Spleen (tissue), 11 donors: ENCODE results near the gene ATXN1. TPM values are rescaled to one million over a fixed set of nuclear protein-coding genes. Genes with fewer than 3 reads are reported as not detected.

Source experiments
- DNase-seq: peaks from one replicate; pipeline ENCODE4 v3.0.0-alpha.2; 2020
- H3K27ac ChIP-seq, 8 donors: fragments of 200-600 bp; sonication (generic) in 7 of 8; 1 replicate in 4 of 8; 2 replicates in 4 of 8; pipeline versions ENCODE4 v1.5.0 to v1.8.0; 2016 to 2021; ENCODE audit warnings: inconsistent platforms in 4 of 8, mild to moderate bottlenecking in 4 of 8, moderate library complexity in 1 of 8
- H3K27me3 ChIP-seq, 7 donors: fragments of 200-600 bp; sonication (generic) in 6 of 7; replicated peaks in 1 of 7; 1 replicate in 4 of 7; 2 replicates in 3 of 7; pipeline versions ENCODE4 v1.5.0 to v1.8.0; 2016 to 2021; ENCODE audit warnings: inconsistent platforms in 3 of 7, mild to moderate bottlenecking in 1 of 7
- H3K36me3 ChIP-seq, 6 donors: fragments of 200-600 bp; sonication (generic) in 5 of 6; 1 replicate in 4 of 6; 2 replicates in 2 of 6; pipeline versions ENCODE4 v1.5.0 to v1.8.0; 2016 to 2021; ENCODE audit warnings: inconsistent platforms in 2 of 6
- H3K4me1 ChIP-seq, 6 donors: fragments of 200-600 bp; sonication (generic) in 5 of 6; 1 replicate in 3 of 6; 2 replicates in 3 of 6; pipeline versions ENCODE4 v1.5.0 to v1.8.0; 2016 to 2021; ENCODE audit warnings: inconsistent platforms in 3 of 6
- H3K4me3 ChIP-seq, 8 donors: fragments of 200-600 bp; sonication (generic) in 7 of 8; 1 replicate in 4 of 8; 2 replicates in 4 of 8; pipeline versions ENCODE4 v1.5.0 to v1.8.0; 2016 to 2021; ENCODE audit warnings: inconsistent platforms in 4 of 8, mild to moderate bottlenecking in 4 of 8, moderate library complexity in 2 of 8
- H3K9me3 ChIP-seq, 8 donors: fragments of 200-600 bp; sonication (generic) in 7 of 8; 1 replicate in 4 of 8; 2 replicates in 4 of 8; pipeline versions ENCODE4 v1.5.0 to v1.8.0; 2016 to 2021; ENCODE audit warnings: inconsistent platforms in 4 of 8
- CTCF ChIP-seq, 11 experiments: fragments of 200-600 bp in 7 of 11; fragments of 450-650 bp in 4 of 11; sonication (generic) in 4 of 11; IDR thresholded peaks in 8 of 11; conservative IDR thresholded peaks in 3 of 11; 1 replicate in 7 of 11; 2 replicates in 4 of 11; pipeline versions ENCODE4 v1.4.0 to v1.8.0; 2016 to 2021; ENCODE audit warnings: antibody characterized with exemption in 11 of 11, inconsistent platforms in 4 of 11, mild to moderate bottlenecking in 1 of 11
- POLR2A ChIP-seq, 3 donors: fragments of 450-650 bp; IDR thresholded peaks; one replicate each; pipeline ENCODE4 v1.5.1; 2017; ENCODE audit warnings: antibody characterized with exemption in 3 of 3, mild to moderate bottlenecking in 1 of 3
- POLR2AphosphoS5 ChIP-seq, 3 donors: sonication (generic); formaldehyde crosslinking; IDR thresholded peaks; one replicate each; pipeline ENCODE4 v1.5.1; 2017; ENCODE audit warnings: antibody characterized with exemption in 3 of 3
- WGBS, 5 donors: extraction: QIAGEN DNeasy Blood & Tissue Kit in 3 of 5; methylation state at CpG; one replicate each; pipeline versions ENCODE4 v1.1.5 to v1.1.7; 2013 to 2018; 5-methylcytosine and 5-hydroxymethylcytosine counted together
- intact Hi-C: fragments of 100-400 bp; cut with DNase I; formaldehyde crosslinking; loops from one replicate; pipeline ENCODE4 v1.15.0; 2023; ENCODE audit warnings: low total_unique reads
- polyA plus RNA-seq, 3 donors: library from polyadenylated mRNA; stranded (reverse); fragments of 200-250 nt; gene quantifications; one replicate each; pipeline ENCODE4 v1.2.1, GENCODE V29; 2013
- total RNA-seq, 7 donors: library from RNA; depleted of rRNA in 3 of 7; stranded (reverse); fragments of >200 nt in 3 of 7; fragmentation: NEBNext Ultra II Directional in 4 of 7; extraction: Animal tissue kit (Norgen Biotek cat#: 25700) in 4 of 7; gene quantifications; one replicate each; pipeline versions ENCODE4 v1.1.0 to v1.2.1, GENCODE V29; 2016 to 2021
- donor health status: healthy with polysubstance abuse.
- donor health status: DM: no; HTN: no; CAD: no; lungs with moderate emphysema.
- donor health status: DM: no; HTN: no; CAD: no.
- donor health status: Bipolar disorder and iron deficiency.
- donor health status: healthy.
- donor health status: DM: no; HTN: no; CAD: no.
- donor health status: DM: yes; HTN: yes; CAD: no.

The ATXN1 gene
- total and polyA plus RNA-seq, 10 donors, result 3.5 to 123 (median 73.9) TPM

DNA sequence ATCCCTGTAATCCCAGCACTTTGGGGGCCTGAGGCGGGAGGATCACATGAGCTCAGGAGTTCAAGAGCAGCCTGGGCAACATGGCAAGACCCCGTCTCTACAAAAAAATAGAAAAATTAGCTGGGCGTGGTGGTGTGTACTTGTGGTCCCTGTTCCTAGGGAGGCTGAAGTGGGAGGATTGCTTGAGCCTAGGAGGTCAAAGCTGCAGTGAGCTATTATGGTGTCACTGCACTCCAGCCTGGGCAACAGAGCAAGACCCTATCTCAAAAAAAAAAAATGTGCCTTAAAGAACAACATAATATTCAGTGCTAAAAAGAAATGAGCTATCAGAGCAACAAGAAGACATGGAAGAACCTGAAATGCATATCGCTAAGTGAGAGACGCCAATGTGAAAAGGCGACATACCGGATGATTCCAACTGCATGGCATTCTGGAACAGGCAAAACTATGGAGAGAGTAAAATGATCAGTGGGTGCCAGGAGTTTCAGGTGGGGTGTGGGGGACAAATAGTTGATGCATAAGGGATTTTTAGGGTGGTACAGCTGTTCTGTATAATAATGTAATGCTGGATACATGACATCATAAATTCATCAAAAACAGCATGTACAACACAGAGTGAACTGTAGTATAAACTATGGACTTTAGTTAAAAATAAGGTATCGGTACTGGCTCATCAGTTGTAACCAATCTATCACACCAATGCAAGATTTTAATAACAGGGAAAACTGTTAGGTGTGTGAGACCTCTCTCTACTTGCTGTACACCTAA, 442.1 kb downstream of the ATXN1 start:
- Histone ChIP-seq H3K9me3 (no peaks in the 10 kb centered on the region), H3K27ac (peak overlapping the region; percentile 58 to 87 (median 75)), H3K36me3 (peaks cover 0 to 11% (median 0%) of the 10 kb centered on the region in 6 donors), H3K4me3 (no peak overlapping the region), H3K27me3 (no peaks in the 10 kb centered on the region), H3K4me1 (peaks cover 0 to 77% (median 57%) of the 10 kb centered on the region in 6 donors)
- TF ChIP-seq POLR2A (IDR thresholded peaks at IDR 0.05), result no peak
- TF ChIP-seq POLR2AphosphoS5 (IDR thresholded peaks at IDR 0.05), result no peak
- no peak for TF ChIP-seq CTCF (IDR thresholded peaks at IDR 0.05 in 8 of 11, conservative IDR thresholded peaks at IDR 0.05 in 3 of 11)
- 93 to 97% (median 94%) methylated on average over 8 of the region's 8 CpGs for WGBS, 5 donors
- DNase-seq, result no peak
- intact Hi-C loops, result no loop called here

DNA sequence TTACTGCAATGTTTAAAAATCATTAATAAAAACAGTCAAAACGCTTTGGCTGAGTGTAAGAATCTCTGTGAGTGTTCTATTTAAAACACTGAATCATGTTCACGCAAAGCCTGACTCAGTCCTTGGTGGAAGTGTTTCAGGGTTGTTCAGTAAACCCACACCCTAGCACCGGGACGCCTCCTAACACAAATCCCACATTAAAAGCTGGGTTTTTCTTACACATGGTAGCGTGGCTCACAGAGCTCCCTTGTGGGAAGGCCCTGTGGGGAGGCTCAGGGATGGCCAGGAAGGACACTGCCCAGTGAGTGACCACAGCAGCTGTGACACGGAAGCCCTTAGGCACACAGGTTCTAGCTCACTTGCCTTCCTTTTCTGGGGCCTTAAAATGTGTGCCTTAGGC, 442.7 kb downstream of the ATXN1 start:
- Histone ChIP-seq H3K4me1 (peaks cover 0 to 71% (median 51%) of the 10 kb centered on the region in 6 donors), H3K36me3 (peaks cover 0 to 11% (median 0%) of the 10 kb centered on the region in 6 donors), H3K9me3 (no peaks in the 10 kb centered on the region), H3K27me3 (no peaks in the 10 kb centered on the region), H3K27ac (peak overlapping the region in 4 of 8 donors; percentile 51 to 81 (median 75)), H3K4me3 (no peak overlapping the region)
- TF ChIP-seq POLR2AphosphoS5 (IDR thresholded peaks at IDR 0.05), result no peak
- TF ChIP-seq CTCF (IDR thresholded peaks at IDR 0.05 in 8 of 11, conservative IDR thresholded peaks at IDR 0.05 in 3 of 11), result no peak
- no peak for TF ChIP-seq POLR2A (IDR thresholded peaks at IDR 0.05)
- 59 to 78% (median 75%) methylated on average over 6 of the region's 6 CpGs for WGBS, 5 donors
- intact Hi-C loops, result no loop called here
- DNase-seq, result no peak

DNA sequence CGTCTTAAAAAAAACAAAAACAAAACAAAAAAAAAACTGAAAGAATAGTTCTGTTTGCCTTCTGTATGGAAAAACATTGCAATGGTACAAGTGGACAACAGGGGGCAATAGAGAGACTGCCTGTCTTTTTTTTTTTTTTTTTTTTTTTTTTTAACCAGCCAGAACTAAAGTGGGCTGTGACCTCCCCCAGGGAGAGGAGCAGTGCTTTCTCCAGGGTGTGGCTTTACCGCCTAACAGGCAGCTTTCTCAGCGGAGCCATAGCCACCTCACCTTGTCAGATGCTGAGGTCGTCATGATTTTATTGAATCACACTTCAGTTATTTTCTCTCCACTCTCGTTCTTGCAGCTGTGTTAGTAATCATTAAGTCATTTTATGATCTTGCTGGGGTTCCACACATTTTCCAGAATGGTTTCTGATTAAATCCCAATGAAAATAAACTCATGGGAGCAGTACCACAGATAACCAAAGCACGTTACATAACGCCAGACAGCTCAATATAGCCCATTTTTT, 444.5 kb downstream of the ATXN1 start:
- WGBS, 5 donors, result 57 to 64% (median 63%) methylated on average over 7 of the region's 7 CpGs
- peaks cover 0 to 54% (median 35%) of the 10 kb centered on the region in 6 donors for H3K4me1 ChIP-seq
- no peak overlapping the region for H3K27ac ChIP-seq
- H3K4me3 ChIP-seq, result no peak overlapping the region
- intact Hi-C loops, result no loop called here
- TF ChIP-seq POLR2AphosphoS5 (IDR thresholded peaks at IDR 0.05) (no peak), POLR2A (IDR thresholded peaks at IDR 0.05) (no peak), CTCF (IDR thresholded peaks at IDR 0.05 in 8 of 11, conservative IDR thresholded peaks at IDR 0.05 in 3 of 11) (peak in 10 of 11 experiments; percentile 17 to 82 (median 72))
- no peak for DNase-seq
- H3K36me3 ChIP-seq, result peaks cover 0 to 7% (median 0%) of the 10 kb centered on the region in 6 donors
- H3K9me3 ChIP-seq, result no peaks in the 10 kb centered on the region
- H3K27me3 ChIP-seq, result no peaks in the 10 kb centered on the region

GRCh38 chr6:16314296-16314695, 447.0 kb downstream of the ATXN1 start:
- 93 to 96% (median 95%) methylated on average over 4 of the region's 4 CpGs for WGBS, 5 donors
- peaks cover 0 to 29% (median 13%) of the 10 kb centered on the region in 6 donors for H3K4me1 ChIP-seq
- no peak for DNase-seq

More at GRCh38 chr6:16314296-16314695, 447.0 kb downstream of the ATXN1 start:
- Histone ChIP-seq H3K9me3 (no peaks in the 10 kb centered on the region), H3K27me3 (no peaks in the 10 kb centered on the region), H3K4me3 (no peak overlapping the region), H3K27ac (no peak overlapping the region), H3K36me3 (peaks cover 0 to 5% (median 0%) of the 10 kb centered on the region in 6 donors)
- intact Hi-C loops, result no loop called here
- TF ChIP-seq POLR2AphosphoS5 (IDR thresholded peaks at IDR 0.05), result no peak
- TF ChIP-seq POLR2A (IDR thresholded peaks at IDR 0.05), result no peak
- TF ChIP-seq CTCF (IDR thresholded peaks at IDR 0.05 in 8 of 11, conservative IDR thresholded peaks at IDR 0.05 in 3 of 11), result no peak
